Activated naive CD4-positive, alpha-beta T cell treated with anti-CD3 and anti-CD28 coated beads, Interleukin-2, amount 10 ng/mL, durations not matched to agents 5 hours and 36 hours (primary cell): ENCODE results near the gene PRKACA. TPM values are rescaled to one million over a fixed set of nuclear protein-coding genes. Genes with fewer than 3 reads are reported as not detected.

Experiments
- total RNA-seq, 2 experiments: library from RNA; stranded (reverse); gene quantifications; one replicate each; pipeline ENCODE4 v1.2.3, GENCODE V29; 2021

Gene PRKACA
- total RNA-seq: 10 to 100 TPM; 58.0 to 65.0 TPM

DNA sequence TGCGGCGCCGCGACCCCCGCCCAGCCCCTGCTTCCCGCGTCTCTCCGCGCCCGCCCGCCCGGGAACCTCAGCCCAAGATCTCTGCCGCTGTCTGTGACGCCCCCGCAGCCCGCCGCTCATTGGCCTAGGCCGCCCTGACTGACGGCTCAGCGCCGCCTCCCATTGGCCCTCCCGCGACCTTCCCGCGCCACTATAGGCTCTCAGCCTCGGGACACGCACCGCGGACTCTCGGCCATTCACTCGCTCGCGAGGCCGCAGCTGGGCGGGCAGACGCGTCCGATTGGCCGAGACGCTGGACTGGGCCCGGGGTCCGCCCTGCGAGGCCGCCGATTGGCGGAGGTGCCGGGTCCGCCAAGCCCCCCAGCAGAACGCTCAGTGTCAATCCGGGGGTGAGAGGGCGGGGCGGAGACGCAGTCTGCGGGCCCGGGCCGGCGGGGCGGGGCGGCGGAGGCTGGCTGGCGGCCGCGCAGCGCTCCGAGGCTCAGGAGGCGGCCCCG, at the start of gene PRKACA:
Gene PRKACA (minus strand): TSS at position 95 of the 497 bp plus-strand sequence. CDS start 215 bp downstream, outside the sequence.

DNA sequence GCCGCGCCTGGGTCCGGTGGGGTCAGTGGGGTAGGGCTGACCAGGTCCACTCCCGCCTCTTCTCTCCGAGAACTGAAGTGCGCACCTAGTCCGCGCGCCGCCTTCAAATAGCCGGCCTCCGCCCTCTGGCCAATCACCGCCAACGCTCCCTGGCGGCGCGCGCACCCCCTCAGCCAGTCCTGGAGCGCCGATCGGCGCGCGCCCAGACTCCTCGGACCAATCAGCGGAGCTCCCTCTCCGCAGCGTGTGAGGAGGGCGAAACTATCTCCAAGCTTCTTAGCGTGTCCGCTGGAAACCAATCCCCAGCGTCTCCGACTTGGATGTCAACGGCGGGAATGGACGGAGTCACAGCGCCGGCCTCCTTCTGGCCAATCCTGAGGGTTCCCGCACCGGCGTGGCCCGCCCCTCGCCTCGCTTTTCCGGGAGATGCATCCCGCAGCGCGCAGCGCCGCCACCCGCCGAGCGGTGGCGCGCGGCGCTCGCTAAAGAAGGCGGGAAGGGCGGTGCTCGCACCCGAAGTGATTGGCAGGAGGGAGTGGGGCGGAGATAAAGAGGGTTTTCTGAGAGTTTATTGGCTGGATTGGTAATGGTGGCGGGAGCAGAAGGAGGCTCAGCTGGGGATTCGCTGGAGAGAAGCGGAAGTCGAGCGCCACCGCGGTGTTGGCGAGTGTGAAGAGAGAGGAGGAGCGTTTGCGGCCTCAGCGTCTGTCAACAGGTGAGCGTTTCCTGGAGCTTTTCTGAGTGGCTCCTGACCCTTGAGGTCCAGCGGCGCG, 19.1 kb upstream of the PRKACA start, which contains the start of gene ASF1B:
Gene ASF1B (minus strand): TSS at position 81 of the 773 bp plus-strand sequence. CDS start 133 bp downstream, outside the sequence.

DNA sequence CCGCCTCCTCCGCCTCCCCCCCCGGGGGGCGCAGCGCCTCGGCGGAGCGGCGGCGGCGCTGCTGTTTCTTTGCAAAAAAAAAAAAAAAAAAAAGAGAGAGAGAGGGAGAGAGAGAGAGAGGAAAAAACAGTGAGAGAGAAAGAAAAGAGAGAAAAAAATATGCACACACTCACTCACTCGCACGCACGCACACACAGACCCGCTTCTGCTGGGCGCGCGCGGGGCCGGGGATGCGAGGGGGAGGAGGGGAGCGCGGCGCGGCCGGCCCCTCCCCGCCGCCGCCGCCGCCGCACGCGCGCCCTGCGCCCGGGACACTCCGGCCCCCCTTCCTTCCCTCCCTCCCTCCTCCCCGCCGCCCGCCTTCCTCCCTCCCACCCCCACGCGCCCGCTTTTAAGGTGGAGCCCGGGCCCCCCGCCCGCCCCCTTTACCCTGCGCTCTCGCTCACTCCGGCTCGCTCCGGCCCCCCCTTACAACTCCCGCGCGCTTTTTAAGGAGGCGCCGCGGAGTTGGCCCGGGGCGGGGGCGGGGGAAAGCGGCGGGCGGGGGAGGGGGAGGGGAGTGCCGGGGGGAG, 27.0 kb downstream of the PRKACA start, which contains the start of gene SAMD1:
Gene SAMD1 (minus strand): TSS at position 243 of the 572 bp plus-strand sequence.

DNA sequence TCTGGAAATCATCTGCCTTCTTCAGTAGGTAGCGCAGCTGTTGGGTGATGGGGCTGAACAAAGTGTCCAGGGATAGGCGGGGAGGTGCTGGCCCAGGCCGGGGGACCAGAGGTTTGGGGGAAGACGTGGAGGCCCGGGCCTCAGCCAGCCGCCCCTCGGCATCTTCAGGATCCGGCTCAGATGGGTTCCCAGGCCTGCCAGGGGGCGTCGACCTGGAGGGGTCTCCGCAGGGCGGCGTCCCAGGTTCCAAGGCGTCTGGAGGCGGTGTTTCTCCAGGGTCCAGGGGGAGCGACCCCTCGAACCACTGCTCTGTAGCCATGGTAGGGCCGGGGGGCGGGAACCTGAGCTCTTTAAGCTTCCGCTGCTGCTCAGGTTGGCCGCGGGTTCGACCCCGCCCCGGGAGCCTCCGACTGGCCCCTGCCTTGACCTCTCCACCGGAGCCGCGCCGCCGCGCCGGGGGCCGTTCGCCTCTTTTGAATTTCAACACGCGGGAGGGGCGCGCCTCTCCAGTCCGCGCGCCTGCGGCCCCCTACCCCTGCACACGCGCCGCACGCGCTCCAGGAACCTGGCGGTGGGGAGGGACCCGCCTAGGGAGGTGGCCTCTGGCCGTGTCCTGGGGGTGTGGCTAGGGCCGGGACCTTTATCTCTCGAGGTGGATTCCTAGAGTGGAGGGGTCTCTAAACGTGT, 32.1 kb downstream of the PRKACA start, which contains the start of gene C19orf67:
Gene C19orf67 (minus strand): TSS at position 475 of the 687 bp plus-strand sequence. CDS start 156 bp downstream, at position 319.

DNA sequence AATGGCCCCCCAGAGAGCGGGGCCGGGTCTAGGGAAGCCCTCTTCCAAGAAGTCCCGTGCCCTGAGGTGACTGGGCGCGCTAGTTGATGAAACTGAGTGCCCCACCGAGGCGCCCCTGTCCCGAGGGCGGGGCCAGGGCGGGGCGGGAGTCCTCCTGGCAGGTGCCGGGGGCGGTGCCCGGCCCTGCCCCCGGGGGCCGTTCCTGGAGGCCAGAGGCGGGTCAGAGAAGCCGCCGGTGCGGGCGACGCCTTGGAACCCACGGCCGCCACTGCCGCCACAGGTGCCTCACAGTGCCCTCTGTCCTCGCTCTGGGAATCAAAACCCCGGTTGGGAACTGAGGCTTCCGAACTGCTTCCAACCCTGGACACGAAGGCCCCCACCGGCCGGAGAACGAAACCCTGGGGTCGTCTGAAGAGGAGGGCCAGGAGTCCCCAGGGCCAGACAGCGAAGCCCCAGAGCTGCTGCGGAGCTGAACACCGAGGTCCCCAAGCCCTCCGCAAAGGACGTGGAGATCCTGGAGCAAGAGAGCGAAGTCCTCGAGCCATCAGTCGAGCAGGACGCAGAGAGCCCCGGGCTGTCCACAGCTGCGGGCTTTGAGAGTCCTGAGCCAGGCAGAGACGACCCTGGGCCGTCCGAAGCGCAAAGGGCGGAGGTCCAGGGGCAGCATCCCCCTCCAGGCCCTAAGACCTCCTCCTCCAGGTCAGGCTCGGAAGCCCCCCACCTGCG, 44.9 kb downstream of the PRKACA start, which contains the start of gene MISP3:
Gene MISP3 (plus strand): TSS at position 252 of the 726 bp plus-strand sequence. CDS start 524 bp downstream, outside the sequence.

DNA sequence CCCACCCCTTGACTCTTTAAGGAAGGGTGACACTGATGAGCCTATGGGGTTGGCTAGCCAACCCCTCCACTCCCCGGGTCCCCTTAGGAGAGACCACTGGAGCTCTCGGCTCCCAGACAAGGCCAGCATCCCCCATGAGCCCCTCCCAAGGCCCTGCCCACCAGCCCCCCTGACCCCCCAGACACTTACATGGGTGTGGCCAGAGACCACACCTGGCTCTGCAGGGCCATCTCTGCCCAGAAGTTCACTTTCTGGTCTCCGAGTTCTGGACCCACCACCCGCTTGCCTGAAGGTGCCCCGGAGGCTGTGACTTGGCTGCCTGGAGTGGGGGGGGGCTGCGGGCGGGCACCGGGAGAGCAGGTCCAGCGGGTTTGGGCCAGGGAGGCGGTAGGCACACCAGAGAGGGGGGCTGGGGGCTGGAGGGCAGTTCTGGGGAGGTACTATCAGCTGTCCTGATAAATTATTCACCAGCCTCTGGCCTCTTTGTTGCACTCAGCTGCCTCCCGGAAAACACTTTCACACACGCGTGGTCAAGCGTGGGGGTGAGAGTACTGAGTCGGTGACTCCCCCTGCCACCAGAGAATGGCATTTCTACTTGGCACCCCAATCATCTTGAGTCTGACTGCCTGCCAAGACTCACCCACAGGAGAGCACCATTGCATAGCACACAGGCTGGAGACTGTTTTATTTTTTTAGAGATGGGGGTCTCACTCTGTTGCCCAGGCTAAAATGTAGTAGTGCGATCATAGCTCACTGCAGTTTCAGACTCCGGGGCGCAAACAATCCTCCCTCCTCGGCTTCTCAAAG, 55.6 kb downstream of the PRKACA start, which contains the start of gene PALM3:
Gene PALM3 (minus strand): TSS at position 326 of the 807 bp plus-strand sequence. CDS start 96 bp downstream, at position 230.

Other genes starting within 250 kb of the PRKACA start
- under 1 TPM in 1 of 2 experiments, not detected in 1; 0.55 TPM for gene NANOS3, start 240.6 kb downstream of the PRKACA start, total RNA-seq
- gene BRME1, start 211.6 kb downstream of the PRKACA start, total RNA-seq: 1 to 10 TPM; 5.1 to 5.8 TPM
- 10 to 100 TPM; 27.9 to 31.5 TPM for gene CC2D1A, start 211.6 kb downstream of the PRKACA start, total RNA-seq
- under 1 TPM; 0.50 to 0.70 TPM for gene PODNL1, start 179.3 kb downstream of the PRKACA start, total RNA-seq
- 10 to 100 TPM; 66.7 to 69.5 TPM for gene DCAF15, start 165.3 kb downstream of the PRKACA start, total RNA-seq
- 10 to 100 TPM; 15.6 to 16.8 TPM for gene RFX1, start 111.4 kb downstream of the PRKACA start, total RNA-seq
- not detected for gene RLN3, start 89.6 kb downstream of the PRKACA start, total RNA-seq
- 10 to 100 TPM; 82.9 to 83.3 TPM for gene IL27RA, start 86.0 kb downstream of the PRKACA start, total RNA-seq
- gene PALM3, start 55.7 kb downstream of the PRKACA start, total RNA-seq: not detected
- gene MISP3, start 45.0 kb downstream of the PRKACA start, total RNA-seq: 1 to 10 TPM; 1.6 to 1.8 TPM
- gene C19orf67, start 32.0 kb downstream of the PRKACA start, total RNA-seq: under 1 TPM in 1 of 2 experiments, not detected in 1; 0.23 TPM
- gene SAMD1, start 27.0 kb downstream of the PRKACA start, total RNA-seq: 10 to 100 TPM; 63.2 to 68.6 TPM
- 10 to 100 TPM; 80.3 to 82.8 TPM for gene ASF1B, start 18.8 kb upstream of the PRKACA start, total RNA-seq
- gene ADGRL1, start 88.4 kb upstream of the PRKACA start, total RNA-seq: 10 to 100 TPM; 13.6 to 14.7 TPM